ENCODE measurements around the gene CLIP4.

- no peak for TF ChIP-seq BACH2 (CRISPR knock-in tag; IDR thresholded peaks at IDR 0.05; ENCODE audit: borderline replicate concordance)
- TF ChIP-seq ZNF70 (CRISPR knock-in tag; IDR thresholded peaks at IDR 0.05), result no peak
- no peak for TF ChIP-seq RARB (CRISPR knock-in tag; IDR thresholded peaks at IDR 0.05)
- TF ChIP-seq CREB5 (CRISPR knock-in tag; IDR thresholded peaks at IDR 0.05; ENCODE audit: low read depth), result no peak
- no peak for TF ChIP-seq PATZ1 (CRISPR knock-in tag; IDR thresholded peaks at IDR 0.05; ENCODE audit: borderline replicate concordance)
- TF ChIP-seq ZFP3 (CRISPR knock-in tag; IDR thresholded peaks at IDR 0.05), result no peak
Observed at GRCh38 chr2:29229640-29230039, 114.4 kb downstream of the CLIP4 start.

Data from SK-N-SH treated with all-trans-retinoic acid at 6 μM for 48 hours (cell line).